Measurements from ENCODE around the gene SLC26A11.
A peak's percentile ranks its signal among the peaks of the same experiment; 100 is the strongest.
"Not testable (repeated sequence)": the region's sequence is repeated elsewhere in the genome, so short reads cannot be mapped to it uniquely, and the experiment has no call there.

Gene SLC26A11

DNA sequence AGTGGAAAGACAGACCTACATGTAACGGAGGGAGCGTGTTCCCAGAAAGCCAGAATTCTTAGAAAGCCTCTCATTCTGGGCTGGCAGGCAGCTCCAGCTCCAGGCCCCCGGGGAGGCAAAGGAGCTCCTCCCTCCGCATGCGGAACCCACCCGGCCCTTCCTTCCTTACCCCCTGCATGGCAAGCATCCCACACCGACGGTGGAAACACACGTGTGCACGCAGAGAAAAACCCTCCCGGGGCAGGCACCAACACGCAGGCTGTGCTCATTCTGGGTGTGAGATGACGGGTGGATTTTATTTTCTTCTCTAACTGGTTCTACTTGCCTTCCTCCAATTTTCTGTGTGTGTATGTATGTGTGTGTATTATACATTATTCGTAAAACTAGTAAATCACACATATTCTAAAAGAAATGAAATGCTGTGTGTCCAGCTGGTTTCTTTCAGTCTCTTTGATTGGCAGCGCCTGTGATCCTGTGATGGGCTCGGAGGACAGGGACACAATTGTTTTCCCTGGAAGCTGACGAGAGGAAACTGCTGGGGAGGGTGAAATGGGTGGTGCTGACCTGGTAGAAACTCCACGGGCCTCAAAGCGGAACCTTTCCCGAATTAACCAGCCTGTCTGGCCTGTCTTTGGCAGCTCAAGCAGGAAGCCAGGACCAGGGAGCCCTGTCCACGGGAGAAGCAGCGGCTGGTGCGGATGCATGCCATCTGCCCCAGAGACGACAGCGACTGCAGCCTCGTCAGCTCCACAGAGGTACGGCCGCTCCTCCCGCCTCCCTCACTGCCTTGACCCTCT, 28.2 kb upstream of the SLC26A11 start:
- no peak for DNase-seq (ENCODE audit: extremely low read depth, low read depth)
- H3K4me3 ChIP-seq (replicated peaks; ENCODE audit: low read depth, low read length), result no peak overlapping the region
- TF ChIP-seq, protein P1, sequence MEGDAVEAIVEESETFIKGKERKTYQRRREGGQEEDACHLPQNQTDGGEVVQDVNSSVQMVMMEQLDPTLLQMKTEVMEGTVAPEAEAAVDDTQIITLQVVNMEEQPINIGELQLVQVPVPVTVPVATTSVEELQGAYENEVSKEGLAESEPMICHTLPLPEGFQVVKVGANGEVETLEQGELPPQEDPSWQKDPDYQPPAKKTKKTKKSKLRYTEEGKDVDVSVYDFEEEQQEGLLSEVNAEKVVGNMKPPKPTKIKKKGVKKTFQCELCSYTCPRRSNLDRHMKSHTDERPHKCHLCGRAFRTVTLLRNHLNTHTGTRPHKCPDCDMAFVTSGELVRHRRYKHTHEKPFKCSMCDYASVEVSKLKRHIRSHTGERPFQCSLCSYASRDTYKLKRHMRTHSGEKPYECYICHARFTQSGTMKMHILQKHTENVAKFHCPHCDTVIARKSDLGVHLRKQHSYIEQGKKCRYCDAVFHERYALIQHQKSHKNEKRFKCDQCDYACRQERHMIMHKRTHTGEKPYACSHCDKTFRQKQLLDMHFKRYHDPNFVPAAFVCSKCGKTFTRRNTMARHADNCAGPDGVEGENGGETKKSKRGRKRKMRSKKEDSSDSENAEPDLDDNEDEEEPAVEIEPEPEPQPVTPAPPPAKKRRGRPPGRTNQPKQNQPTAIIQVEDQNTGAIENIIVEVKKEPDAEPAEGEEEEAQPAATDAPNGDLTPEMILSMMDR (IDR thresholded peaks at IDR 0.05; ENCODE audit: low read depth, low read length, missing control alignments), result no peak

DNA sequence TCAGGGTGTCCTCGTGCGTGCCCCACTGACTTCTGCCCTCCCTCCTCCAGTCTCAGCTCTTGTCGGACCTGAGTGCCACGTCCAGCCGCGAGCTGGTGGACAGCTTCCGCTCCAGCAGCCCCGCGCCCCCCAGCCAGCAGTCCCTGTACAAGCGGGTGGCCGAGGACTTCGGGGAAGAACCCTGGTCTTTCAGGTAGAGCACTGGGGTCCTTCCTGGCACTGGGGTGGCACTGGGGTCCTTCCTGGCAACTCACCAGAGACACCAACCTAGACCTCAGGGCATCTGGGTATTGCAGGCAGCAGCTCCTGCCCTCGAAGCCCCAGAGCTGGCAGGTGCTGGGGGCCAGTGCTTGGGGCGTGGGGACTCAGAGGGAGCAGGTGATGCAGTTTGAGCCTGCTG, 25.1 kb upstream of the SLC26A11 start:
- TF ChIP-seq, protein P1 (IDR thresholded peaks at IDR 0.05; ENCODE audit: low read depth, low read length, missing control alignments), result no peak
- DNase-seq (ENCODE audit: extremely low read depth, low read depth), result no peak
- H3K4me3 ChIP-seq (replicated peaks; ENCODE audit: low read depth, low read length), result no peak overlapping the region

DNA sequence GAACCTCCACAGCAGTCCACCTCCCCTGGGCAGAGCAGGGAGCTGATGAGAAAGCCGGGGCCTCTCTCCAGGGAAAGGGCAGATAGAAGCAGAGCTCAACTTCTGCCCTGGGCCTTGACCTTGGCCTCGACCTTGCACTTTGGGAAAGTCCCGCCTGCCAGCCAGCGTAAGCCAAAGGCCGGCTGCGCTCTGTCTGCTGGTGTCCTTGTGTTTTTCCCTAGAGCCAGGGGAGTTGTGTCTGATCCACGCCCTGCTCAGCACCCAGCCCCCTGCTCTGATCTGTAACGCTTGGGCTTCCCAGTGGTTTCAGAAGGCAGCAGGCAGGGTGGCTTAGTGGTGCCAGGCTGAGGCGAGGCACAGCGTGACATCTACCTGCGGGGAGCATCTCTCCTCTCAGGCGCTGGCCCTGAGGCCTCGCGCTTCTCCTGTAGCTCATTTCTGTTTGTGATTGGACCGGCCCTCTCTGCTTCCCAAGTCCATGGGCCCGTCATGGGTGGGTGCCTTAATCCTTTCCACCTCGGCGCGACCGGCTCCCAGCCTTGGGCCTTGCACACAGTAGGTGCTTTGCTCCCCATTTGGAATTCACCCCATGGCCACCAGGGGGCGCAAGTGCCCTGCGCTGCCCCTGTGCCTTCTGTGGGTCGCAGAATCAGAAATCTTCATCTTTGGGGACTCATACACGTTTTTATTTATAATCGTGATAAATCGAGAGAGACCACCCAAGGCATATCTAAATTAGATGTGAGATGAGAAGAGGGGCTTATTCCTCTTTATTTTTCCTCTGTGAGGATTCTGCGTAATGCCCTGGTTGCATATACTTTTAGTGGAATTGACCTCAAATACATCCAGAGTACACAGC, 24.3 kb upstream of the SLC26A11 start:
- TF ChIP-seq, protein P1 (IDR thresholded peaks at IDR 0.05; ENCODE audit: low read depth, low read length, missing control alignments), result peak; percentile 93
- no peak for DNase-seq (ENCODE audit: extremely low read depth, low read depth)
- no peak overlapping the region for H3K4me3 ChIP-seq (replicated peaks; ENCODE audit: low read depth, low read length)

DNA sequence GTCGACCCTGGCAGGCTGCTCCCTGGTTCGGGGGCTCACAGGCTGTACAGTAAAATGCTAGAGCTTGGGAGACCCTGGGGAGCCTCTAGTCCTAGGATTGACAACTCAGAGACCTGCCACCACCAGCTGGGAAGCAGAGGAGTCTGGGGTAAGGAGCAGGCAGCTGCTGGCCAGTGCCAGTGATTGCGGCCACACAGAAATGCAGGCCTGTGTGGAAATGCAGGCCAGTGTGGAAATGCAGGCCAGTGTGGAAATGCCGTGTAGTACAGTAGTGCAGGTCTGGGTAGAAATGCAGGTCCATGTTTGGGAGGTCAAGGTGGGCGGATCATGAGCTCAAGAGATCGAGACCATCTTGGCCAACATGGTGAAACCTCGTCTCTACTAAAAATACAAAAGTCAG, 23.6 kb upstream of the SLC26A11 start:
- no peak for DNase-seq (ENCODE audit: extremely low read depth, low read depth)
- TF ChIP-seq, protein P1 (IDR thresholded peaks at IDR 0.05; ENCODE audit: low read depth, low read length, missing control alignments), result no peak
- H3K4me3 ChIP-seq (replicated peaks; ENCODE audit: low read depth, low read length), result no peak overlapping the region

DNA sequence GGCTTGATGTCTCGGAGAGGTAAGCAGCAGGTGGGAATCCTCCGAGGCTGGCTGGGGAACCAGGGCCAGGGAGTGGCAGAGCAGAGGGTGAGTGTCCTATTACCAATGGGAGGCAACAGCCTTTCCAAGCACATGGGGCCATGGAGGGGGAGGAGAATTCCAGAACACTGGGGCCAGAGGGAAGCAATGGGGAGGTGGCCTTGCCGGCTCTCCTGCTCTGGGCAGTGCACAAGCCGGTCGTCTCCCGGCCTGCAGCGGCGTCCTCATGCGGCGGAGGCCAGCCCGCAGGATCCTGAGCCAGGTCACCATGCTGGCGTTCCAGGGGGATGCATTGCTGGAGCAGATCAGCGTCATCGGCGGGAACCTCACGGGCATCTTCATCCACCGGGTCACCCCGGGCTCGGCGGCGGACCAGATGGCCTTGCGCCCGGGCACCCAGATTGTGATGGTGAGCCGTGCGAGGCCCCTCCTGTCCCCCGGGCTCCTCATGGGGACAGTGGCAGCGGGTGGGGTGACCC, 22.0 kb upstream of the SLC26A11 start:
- TF ChIP-seq, protein P1 (IDR thresholded peaks at IDR 0.05; ENCODE audit: low read depth, low read length, missing control alignments), result no peak

DNA sequence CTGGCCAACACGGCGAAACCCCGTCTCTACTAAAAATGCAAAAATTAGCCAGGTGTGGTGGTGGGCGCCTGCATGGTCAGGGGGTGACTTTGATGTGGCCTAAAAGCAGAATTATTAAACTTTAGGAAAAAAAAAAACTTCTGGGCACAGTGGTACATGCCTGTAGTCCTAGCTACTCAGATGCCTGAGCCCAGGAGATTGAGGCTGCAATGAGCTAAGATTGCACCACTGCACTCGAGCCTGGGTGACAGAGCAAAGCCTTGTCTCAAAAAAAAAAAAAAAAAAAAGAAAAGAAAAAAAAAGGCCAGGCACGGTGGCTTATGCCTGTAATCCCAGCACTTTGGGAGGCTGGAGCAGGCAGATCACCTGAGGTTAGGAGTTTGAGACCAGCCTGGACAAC, 20.9 kb upstream of the SLC26A11 start:
- H3K4me3 ChIP-seq (replicated peaks; ENCODE audit: low read depth, low read length); DNase-seq (ENCODE audit: extremely low read depth, low read depth): not testable (repeated sequence)

More for the DNA sequence above, 22.0 kb upstream of the SLC26A11 start:
- DNase-seq (ENCODE audit: extremely low read depth, low read depth), result no peak
- no peak overlapping the region for H3K4me3 ChIP-seq (replicated peaks; ENCODE audit: low read depth, low read length)

DNA sequence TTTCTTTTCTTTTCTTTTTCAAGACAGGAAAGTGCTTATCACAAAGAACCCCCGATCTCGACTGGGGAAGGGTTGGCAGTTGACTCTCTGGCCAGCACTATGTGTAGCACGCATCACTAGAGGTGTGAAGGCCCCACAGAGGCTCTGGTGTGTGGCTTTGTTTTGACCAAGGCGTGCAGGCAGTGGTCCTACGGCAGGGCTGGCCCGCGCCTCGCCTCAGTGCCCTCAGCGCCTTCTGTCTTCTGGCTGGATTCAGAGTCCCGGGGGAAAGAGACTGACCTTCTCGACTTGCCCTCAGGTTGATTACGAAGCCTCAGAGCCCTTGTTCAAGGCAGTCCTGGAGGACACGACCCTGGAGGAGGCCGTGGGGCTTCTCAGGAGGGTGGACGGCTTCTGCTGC, 18.8 kb upstream of the SLC26A11 start:
- TF ChIP-seq, protein P1 (IDR thresholded peaks at IDR 0.05; ENCODE audit: low read depth, low read length, missing control alignments), result no peak
- H3K4me3 ChIP-seq (replicated peaks; ENCODE audit: low read depth, low read length), result no peak overlapping the region
- DNase-seq (ENCODE audit: extremely low read depth, low read depth), result no peak
